ENCODE data around the gene FBXW10B.
"Not testable (repeated sequence)": the region's sequence is repeated elsewhere in the genome, so short reads cannot be mapped to it uniquely, and the experiment has no call there.

DNA sequence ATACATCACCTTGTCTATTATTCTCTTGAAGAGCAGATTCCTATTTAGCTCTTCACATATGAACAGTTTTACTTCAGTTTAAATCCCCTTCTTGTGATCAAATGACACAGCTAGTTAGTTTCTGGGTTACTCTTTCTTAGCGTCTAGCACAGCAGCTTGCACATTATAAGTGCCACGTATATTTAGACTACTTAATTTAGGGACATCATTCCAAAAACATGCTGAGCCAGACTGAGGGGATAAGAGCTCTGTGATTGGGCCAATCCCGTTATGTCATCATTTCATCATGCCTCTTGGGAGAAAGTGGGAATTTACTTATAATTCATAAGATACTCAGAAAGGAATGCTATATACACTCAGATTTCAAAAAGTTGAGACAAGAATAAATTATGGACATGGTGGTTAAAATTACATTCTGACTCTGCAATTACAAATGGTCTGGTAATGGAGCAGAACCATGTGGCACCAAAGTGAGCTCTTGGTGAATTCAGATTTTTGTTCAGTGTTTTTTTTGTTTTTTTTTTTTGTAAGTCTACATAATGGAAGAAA is 4.2 kb upstream of the FBXW10B start:
- TF ChIP-seq CTCF (IDR thresholded peaks at IDR 0.05; ENCODE audit: low read length); EZH2 (IDR thresholded peaks at IDR 0.05; ENCODE audit: borderline replicate concordance, low read length): not testable (repeated sequence)

All from OCI-LY1 (cell line).